ENCODE measurements around the gene KIF1B.

Gene KIF1B

DNA sequence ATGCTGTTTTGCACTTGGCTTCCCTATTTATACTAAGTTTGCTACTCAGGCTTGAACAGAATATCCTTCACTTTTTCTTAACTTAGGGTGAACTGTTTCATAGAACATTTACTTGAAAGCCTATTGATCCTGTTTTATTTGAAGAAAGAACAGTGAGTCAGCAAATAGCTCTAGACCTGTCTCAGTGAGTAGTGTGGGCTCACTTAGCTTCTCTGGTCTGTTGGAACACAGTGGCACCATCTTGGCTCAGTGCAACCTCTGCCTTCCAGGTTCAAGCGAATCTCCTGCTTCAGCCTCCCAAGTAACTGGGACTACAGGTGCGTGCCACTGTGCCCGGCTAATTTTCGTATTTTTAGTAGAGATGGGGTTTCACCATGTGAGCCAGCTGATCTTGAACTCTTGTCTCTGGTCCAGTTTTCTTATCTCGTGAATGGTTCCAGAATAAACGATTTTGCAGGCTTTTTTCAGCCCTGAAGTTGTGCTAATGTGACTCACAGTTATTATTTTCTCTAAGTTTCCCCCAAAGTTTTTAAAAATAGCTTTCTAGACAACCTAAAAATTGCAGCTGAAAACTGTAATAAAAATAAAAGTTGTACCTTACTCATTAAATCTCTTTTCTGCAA, 76.8 kb downstream of the KIF1B start:
- Histone ChIP-seq H3K27me3 (ENCODE audit: low read depth, low read length) (no peaks in the 10 kb centered on the region), H3K9me3 (ENCODE audit: control insufficient read depth in 1 of 2, low read length in 2 of 2) (no peaks in the 10 kb centered on the region), H3K4me1 (ENCODE audit: control insufficient read depth in 1 of 2, insufficient read depth in 2 of 2, low read length in 2 of 2) (peaks cover 0 to 21% of the 10 kb centered on the region in 2 donors), H3K36me3 (ENCODE audit: control insufficient read depth in 1 of 2, insufficient read depth in 2 of 2, low read length in 2 of 2) (peaks cover 21 to 33% of the 10 kb centered on the region in 2 donors), H3K4me3 (ENCODE audit: low read depth in 1 of 2, low read length in 2 of 2) (no peak overlapping the region), H3K27ac (ENCODE audit: low read length) (peak overlapping the region; percentile 43)

DNA sequence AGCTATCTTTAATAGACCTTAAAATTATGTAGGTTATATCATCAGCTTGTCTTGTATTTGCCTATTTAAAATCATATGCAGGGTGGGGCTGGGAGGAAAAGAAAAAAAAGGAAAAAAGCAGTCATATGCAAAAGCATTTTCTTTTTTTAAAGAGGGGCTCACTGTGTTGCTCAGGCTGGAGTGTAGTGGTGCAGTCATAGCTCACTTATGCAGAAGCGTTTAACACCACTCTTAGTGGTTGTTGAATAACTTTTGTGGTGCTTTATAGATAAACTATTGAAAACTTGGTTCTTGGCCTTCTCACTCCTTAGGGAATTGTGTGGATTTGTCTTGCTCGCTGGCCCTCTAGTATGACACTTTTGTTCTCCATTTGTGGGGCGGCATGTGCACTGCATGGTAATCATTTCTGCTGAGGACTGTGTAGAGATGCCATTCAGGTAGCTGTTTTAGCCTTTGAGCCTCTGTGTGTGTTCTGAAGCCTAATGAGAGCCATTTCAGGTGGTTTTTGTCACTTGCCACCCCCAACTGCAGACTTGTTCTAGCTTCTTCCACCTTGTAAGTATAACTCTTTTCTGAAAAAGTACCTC, 77.8 kb downstream of the KIF1B start:
- H3K4me1 ChIP-seq (ENCODE audit: control insufficient read depth in 1 of 2, insufficient read depth in 2 of 2, low read length in 2 of 2) = peaks cover 0 to 21% of the 10 kb centered on the region in 2 donors
- H3K9me3 ChIP-seq (ENCODE audit: control insufficient read depth in 1 of 2, low read length in 2 of 2) = no peaks in the 10 kb centered on the region
- H3K27me3 ChIP-seq (ENCODE audit: low read depth, low read length) = no peaks in the 10 kb centered on the region
- H3K4me3 ChIP-seq (ENCODE audit: low read depth in 1 of 2, low read length in 2 of 2) = no peak overlapping the region
- H3K27ac ChIP-seq (ENCODE audit: low read length) = no peak overlapping the region
- H3K36me3 ChIP-seq (ENCODE audit: control insufficient read depth in 1 of 2, insufficient read depth in 2 of 2, low read length in 2 of 2) = peaks cover 21 to 39% of the 10 kb centered on the region in 2 donors

- Histone ChIP-seq H3K4me3 (ENCODE audit: low read depth in 1 of 2, low read length in 2 of 2) (no peak overlapping the region), H3K27me3 (ENCODE audit: low read depth, low read length) (no peaks in the 10 kb centered on the region), H3K4me1 (ENCODE audit: control insufficient read depth in 1 of 2, insufficient read depth in 2 of 2, low read length in 2 of 2) (peaks cover 0 to 6% of the 10 kb centered on the region in 2 donors), H3K36me3 (ENCODE audit: control insufficient read depth in 1 of 2, insufficient read depth in 2 of 2, low read length in 2 of 2) (peaks cover 31 to 56% of the 10 kb centered on the region in 2 donors), H3K9me3 (ENCODE audit: control insufficient read depth in 1 of 2, low read length in 2 of 2) (no peaks in the 10 kb centered on the region), H3K27ac (ENCODE audit: low read length) (no peak overlapping the region)
Observed at GRCh38 chr1:10291705-10292104, 81.3 kb downstream of the KIF1B start.

GRCh38 chr1:10292188-10292587, 81.8 kb downstream of the KIF1B start:
- H3K9me3 ChIP-seq (ENCODE audit: control insufficient read depth in 1 of 2, low read length in 2 of 2) = no peaks in the 10 kb centered on the region
- H3K4me3 ChIP-seq (ENCODE audit: low read depth in 1 of 2, low read length in 2 of 2) = no peak overlapping the region
- H3K36me3 ChIP-seq (ENCODE audit: control insufficient read depth in 1 of 2, insufficient read depth in 2 of 2, low read length in 2 of 2) = peaks cover 36 to 60% of the 10 kb centered on the region in 2 donors
- no peak overlapping the region for H3K27ac ChIP-seq (ENCODE audit: low read length)
- H3K27me3 ChIP-seq (ENCODE audit: low read depth, low read length) = no peaks in the 10 kb centered on the region
- H3K4me1 ChIP-seq (ENCODE audit: control insufficient read depth in 1 of 2, insufficient read depth in 2 of 2, low read length in 2 of 2) = peaks cover 0 to 1% of the 10 kb centered on the region in 2 donors

DNA sequence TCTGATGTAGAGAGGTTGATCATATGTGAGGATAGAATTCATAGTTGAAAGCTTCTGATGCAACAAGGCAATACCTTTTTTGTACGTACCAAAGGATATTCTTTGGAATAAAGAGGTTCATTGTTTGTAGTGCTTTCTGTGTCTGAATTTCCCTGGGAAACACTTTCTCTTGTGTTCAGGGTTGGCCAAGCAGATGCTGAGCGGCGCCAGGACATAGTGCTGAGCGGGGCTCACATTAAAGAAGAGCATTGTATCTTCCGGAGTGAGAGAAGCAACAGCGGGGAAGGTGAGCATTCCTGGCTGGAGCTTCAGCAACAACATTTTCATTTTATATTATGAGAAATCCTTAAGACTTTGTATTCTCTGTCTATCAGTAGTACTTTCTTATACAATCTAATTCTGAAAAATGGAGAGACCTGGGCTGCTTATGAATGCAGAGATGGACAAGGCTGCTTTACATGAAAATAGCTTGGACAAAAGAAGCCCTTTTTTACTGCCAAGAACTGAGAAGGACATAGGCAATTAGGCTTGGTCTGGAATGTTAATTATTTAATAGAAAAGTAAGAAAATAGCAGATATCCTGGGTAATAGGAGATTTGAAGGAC, 85.2 kb downstream of the KIF1B start:
- Histone ChIP-seq H3K4me1 (ENCODE audit: control insufficient read depth in 1 of 2, insufficient read depth in 2 of 2, low read length in 2 of 2) (peaks cover 0 to 4% of the 10 kb centered on the region in 2 donors), H3K27ac (ENCODE audit: low read length) (no peak overlapping the region), H3K27me3 (ENCODE audit: low read depth, low read length) (no peaks in the 10 kb centered on the region), H3K36me3 (ENCODE audit: control insufficient read depth in 1 of 2, insufficient read depth in 2 of 2, low read length in 2 of 2) (peaks cover 41 to 61% of the 10 kb centered on the region in 2 donors), H3K4me3 (ENCODE audit: low read depth in 1 of 2, low read length in 2 of 2) (no peak overlapping the region), H3K9me3 (ENCODE audit: control insufficient read depth in 1 of 2, low read length in 2 of 2) (no peaks in the 10 kb centered on the region)

- H3K27me3 ChIP-seq (ENCODE audit: low read depth, low read length) = no peaks in the 10 kb centered on the region
- peaks cover 49 to 50% of the 10 kb centered on the region in 2 donors for H3K36me3 ChIP-seq (ENCODE audit: control insufficient read depth in 1 of 2, insufficient read depth in 2 of 2, low read length in 2 of 2)
- peaks cover 0 to 4% of the 10 kb centered on the region in 2 donors for H3K4me1 ChIP-seq (ENCODE audit: control insufficient read depth in 1 of 2, insufficient read depth in 2 of 2, low read length in 2 of 2)
- peak overlapping the region; percentile 40 for H3K27ac ChIP-seq (ENCODE audit: low read length)
- H3K4me3 ChIP-seq (ENCODE audit: low read depth in 1 of 2, low read length in 2 of 2) = no peak overlapping the region
- no peaks in the 10 kb centered on the region for H3K9me3 ChIP-seq (ENCODE audit: control insufficient read depth in 1 of 2, low read length in 2 of 2)
Observed at GRCh38 chr1:10299151-10299550, 88.8 kb downstream of the KIF1B start.

- no peak overlapping the region for H3K4me3 ChIP-seq (ENCODE audit: low read depth in 1 of 2, low read length in 2 of 2)
- H3K4me1 ChIP-seq (ENCODE audit: control insufficient read depth in 1 of 2, insufficient read depth in 2 of 2, low read length in 2 of 2) = peaks cover 0 to 4% of the 10 kb centered on the region in 2 donors
- H3K36me3 ChIP-seq (ENCODE audit: control insufficient read depth in 1 of 2, insufficient read depth in 2 of 2, low read length in 2 of 2) = peaks cover 24 to 30% of the 10 kb centered on the region in 2 donors
- H3K27me3 ChIP-seq (ENCODE audit: low read depth, low read length) = no peaks in the 10 kb centered on the region
- no peaks in the 10 kb centered on the region for H3K9me3 ChIP-seq (ENCODE audit: control insufficient read depth in 1 of 2, low read length in 2 of 2)
- H3K27ac ChIP-seq (ENCODE audit: low read length) = no peak overlapping the region
Observed at GRCh38 chr1:10302416-10302815, 92.0 kb downstream of the KIF1B start.

DNA sequence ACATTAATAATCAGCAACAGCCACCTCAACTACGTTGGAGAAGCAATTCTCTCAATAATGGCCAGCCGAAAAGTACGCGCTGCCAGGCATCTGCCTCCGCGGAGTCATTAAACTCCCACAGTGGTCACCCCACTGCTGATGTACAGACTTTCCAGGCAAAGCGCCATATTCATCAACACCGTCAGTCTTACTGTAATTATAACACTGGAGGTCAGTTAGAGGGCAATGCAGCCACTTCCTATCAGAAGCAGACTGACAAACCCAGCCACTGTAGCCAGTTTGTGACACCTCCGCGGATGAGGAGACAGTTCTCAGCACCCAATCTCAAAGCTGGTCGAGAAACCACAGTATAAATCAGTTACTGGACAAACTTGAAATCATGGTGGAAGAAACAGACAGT, 93.9 kb downstream of the KIF1B start:
- Histone ChIP-seq H3K9me3 (ENCODE audit: control insufficient read depth in 1 of 2, low read length in 2 of 2) (no peaks in the 10 kb centered on the region), H3K27me3 (ENCODE audit: low read depth, low read length) (no peaks in the 10 kb centered on the region), H3K27ac (ENCODE audit: low read length) (no peak overlapping the region), H3K4me1 (ENCODE audit: control insufficient read depth in 1 of 2, insufficient read depth in 2 of 2, low read length in 2 of 2) (peaks cover 0 to 4% of the 10 kb centered on the region in 2 donors), H3K4me3 (ENCODE audit: low read depth in 1 of 2, low read length in 2 of 2) (no peak overlapping the region), H3K36me3 (ENCODE audit: control insufficient read depth in 1 of 2, insufficient read depth in 2 of 2, low read length in 2 of 2) (peaks cover 13 to 25% of the 10 kb centered on the region in 2 donors)

DNA sequence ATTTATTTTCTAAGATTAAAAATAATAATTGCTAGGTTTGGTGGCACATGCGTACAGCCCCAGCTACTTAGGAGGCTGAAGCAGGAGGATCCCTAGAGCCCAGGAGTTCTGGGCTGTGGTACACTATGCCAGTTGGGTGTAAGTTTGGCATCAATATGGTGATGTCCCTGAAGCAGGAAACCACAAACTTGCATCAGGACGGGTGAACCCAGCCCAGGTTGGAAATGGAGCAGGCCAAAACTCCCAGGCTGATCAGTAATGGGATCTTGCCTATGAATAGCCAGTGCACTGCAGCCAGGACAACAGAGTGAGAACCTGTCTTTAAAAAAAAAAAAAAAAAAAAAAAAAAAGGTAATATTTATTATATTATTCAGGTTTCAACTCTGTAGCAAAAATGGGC, 96.1 kb downstream of the KIF1B start:
- Histone ChIP-seq H3K4me1 (ENCODE audit: control insufficient read depth in 1 of 2, insufficient read depth in 2 of 2, low read length in 2 of 2) (no peaks in the 10 kb centered on the region), H3K27ac (ENCODE audit: low read length) (no peak overlapping the region), H3K9me3 (ENCODE audit: control insufficient read depth in 1 of 2, low read length in 2 of 2) (no peaks in the 10 kb centered on the region), H3K4me3 (ENCODE audit: low read depth in 1 of 2, low read length in 2 of 2) (no peak overlapping the region), H3K36me3 (ENCODE audit: control insufficient read depth in 1 of 2, insufficient read depth in 2 of 2, low read length in 2 of 2) (peaks cover 13 to 34% of the 10 kb centered on the region in 2 donors), H3K27me3 (ENCODE audit: low read depth, low read length) (no peaks in the 10 kb centered on the region)

- peaks cover 13 to 32% of the 10 kb centered on the region in 2 donors for H3K36me3 ChIP-seq (ENCODE audit: control insufficient read depth in 1 of 2, insufficient read depth in 2 of 2, low read length in 2 of 2)
- H3K4me1 ChIP-seq (ENCODE audit: control insufficient read depth in 1 of 2, insufficient read depth in 2 of 2, low read length in 2 of 2) = no peaks in the 10 kb centered on the region
- no peak overlapping the region for H3K4me3 ChIP-seq (ENCODE audit: low read depth in 1 of 2, low read length in 2 of 2)
- no peaks in the 10 kb centered on the region for H3K9me3 ChIP-seq (ENCODE audit: control insufficient read depth in 1 of 2, low read length in 2 of 2)
- no peaks in the 10 kb centered on the region for H3K27me3 ChIP-seq (ENCODE audit: low read depth, low read length)
- no peak overlapping the region for H3K27ac ChIP-seq (ENCODE audit: low read length)
Observed at GRCh38 chr1:10308001-10308400, 97.6 kb downstream of the KIF1B start.

DNA sequence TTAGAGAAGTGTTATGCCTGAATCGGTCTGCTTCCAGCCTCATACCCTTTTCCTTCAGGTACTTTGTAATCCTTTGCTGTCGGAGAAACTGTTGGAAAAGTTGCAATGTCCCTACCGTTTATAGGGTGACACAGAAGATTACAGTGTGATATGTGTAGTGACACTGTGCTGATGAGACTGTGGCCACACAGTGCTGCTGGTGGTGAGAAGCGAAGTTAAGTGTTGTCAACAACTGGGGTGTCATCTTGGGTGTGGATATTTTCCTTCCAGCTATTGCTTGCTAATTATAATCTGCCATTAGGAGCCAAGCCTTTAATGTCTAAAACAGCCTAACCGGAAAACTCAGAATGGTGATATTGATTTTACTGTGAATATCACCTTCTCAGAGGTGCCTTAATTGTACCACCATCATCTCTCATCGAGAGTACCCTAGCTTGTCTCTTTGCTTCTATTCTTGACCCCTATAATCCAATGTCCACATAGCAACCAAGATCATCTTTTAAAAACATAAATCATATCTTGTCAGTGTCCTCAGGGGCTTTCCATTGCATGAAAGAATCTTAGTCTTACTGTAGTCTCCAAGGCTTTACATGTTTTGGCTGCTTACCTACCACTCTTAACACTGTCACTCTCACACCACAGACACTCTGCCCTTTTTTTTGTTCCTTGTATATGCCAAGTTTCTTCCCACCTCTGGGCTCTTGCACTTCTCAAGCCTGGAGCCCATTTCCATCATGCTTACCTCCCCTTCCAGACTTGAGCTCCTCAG, 99.1 kb downstream of the KIF1B start:
- Histone ChIP-seq H3K27ac (ENCODE audit: low read length) (no peak overlapping the region), H3K4me1 (ENCODE audit: control insufficient read depth in 1 of 2, insufficient read depth in 2 of 2, low read length in 2 of 2) (no peaks in the 10 kb centered on the region), H3K9me3 (ENCODE audit: control insufficient read depth in 1 of 2, low read length in 2 of 2) (no peaks in the 10 kb centered on the region), H3K36me3 (ENCODE audit: control insufficient read depth in 1 of 2, insufficient read depth in 2 of 2, low read length in 2 of 2) (peaks cover 0 to 17% of the 10 kb centered on the region in 2 donors), H3K27me3 (ENCODE audit: low read depth, low read length) (no peaks in the 10 kb centered on the region), H3K4me3 (ENCODE audit: low read depth in 1 of 2, low read length in 2 of 2) (no peak overlapping the region)
